Measurements from ENCODE around the gene CABLES2. TPM values are rescaled to one million over a fixed set of nuclear protein-coding genes. Genes with fewer than 3 reads are reported as not detected.

The CABLES2 gene, protein sequence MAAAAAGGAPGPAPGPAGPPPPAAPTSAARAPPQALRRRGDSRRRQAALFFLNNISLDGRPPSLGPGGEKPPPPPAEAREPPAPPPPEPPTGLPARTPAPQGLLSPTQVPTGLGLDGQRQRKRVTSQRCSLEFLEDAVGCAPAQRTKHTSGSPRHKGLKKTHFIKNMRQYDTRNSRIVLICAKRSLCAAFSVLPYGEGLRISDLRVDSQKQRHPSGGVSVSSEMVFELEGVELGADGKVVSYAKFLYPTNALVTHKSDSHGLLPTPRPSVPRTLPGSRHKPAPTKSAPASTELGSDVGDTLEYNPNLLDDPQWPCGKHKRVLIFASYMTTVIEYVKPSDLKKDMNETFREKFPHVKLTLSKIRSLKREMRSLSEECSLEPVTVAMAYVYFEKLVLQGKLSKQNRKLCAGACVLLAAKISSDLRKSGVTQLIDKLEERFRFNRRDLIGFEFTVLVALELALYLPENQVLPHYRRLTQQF
- 3.6 and 7.1 TPM in 2 replicates for total RNA-seq (2011; cell fraction: chromatin; rRNA removed; ENCODE audit: low replicate concordance)
- 3.0 and 3.3 TPM in 2 replicates for total RNA-seq (2011; cell fraction: nucleolus; rRNA removed)
- total RNA-seq (2011; cell fraction: nucleoplasm; rRNA removed): 2.5 and 3.0 TPM in 2 replicates
- total RNA-seq (2014; rRNA removed): 1.2 and 2.0 TPM in 2 replicates
- 0.93 and 1.3 TPM in 2 replicates for total RNA-seq (2014; rRNA removed; fragmentation: Illumina TruSeq; extraction: Trizol)
- 1.4 and 1.6 TPM in 2 replicates for total RNA-seq (2015; rRNA removed; fragmentation: Illumina TruSeq; extraction: Trizol)
- total RNA-seq (2021): 3.7 and 4.2 TPM in 2 replicates
- 2.2 and 2.5 TPM in 2 replicates for polyA plus RNA-seq (2011; rRNA removed)
- polyA plus RNA-seq (2011; cell fraction: cytosol; rRNA removed): 2.6 and 3.8 TPM in 2 replicates
- polyA plus RNA-seq (2011; cell fraction: nucleus; rRNA removed): 5.3 and 9.0 TPM in 2 replicates
- 3.9 and 7.7 TPM in 2 replicates for polyA plus RNA-seq (2012)
- 2.7 and 3.2 TPM in 2 replicates for polyA plus RNA-seq (2014; fragmentation: Illumina TruSeq; extraction: Trizol)
- under 1 TPM; 0.46 to 0.72 TPM for polyA plus RNA-seq (2014; fragmentation: Nextera tagmentation; extraction: Ambion mirVana)
- polyA plus RNA-seq (2014; rRNA removed): 2.1 and 2.2 TPM in 2 replicates
- 1.1 and 1.7 TPM in 2 replicates for polyA minus RNA-seq (2011; rRNA and poly(A)+ RNA removed)
- 5.1 and 5.4 TPM in 2 replicates for polyA minus RNA-seq (2011; cell fraction: cytosol; rRNA and poly(A)+ RNA removed)
- 1.6 and 1.7 TPM in 2 replicates for polyA minus RNA-seq (2011; cell fraction: nucleus; rRNA and poly(A)+ RNA removed)
- Bru-seq, nascent RNA: percentile 41 among the genes with signal in this experiment
- percentile 41 among the genes with signal in this experiment for BruChase-seq, experiment 1, labeled RNA remaining after a 2-hour chase
- BruChase-seq, experiment 2, labeled RNA remaining after a 6-hour chase: percentile 45 among the genes with signal in this experiment
- long read RNA-seq, experiment 1, transcript CABLES2-201 (10 exons, 3,785 nt): major isoform, 8 of 15 reads
- long read RNA-seq, experiment 1, partial matches to known transcripts: 2 of 15 reads
- long read RNA-seq, experiment 1, other reads (novel, unspliced or antisense): 5 of 15 reads
- long read RNA-seq, experiment 2, transcript CABLES2-201 (10 exons, 3,785 nt): major isoform, 5 of 8 reads
- long read RNA-seq, experiment 2, partial matches to known transcripts: 0 of 8 reads
- long read RNA-seq, experiment 2, other reads (novel, unspliced or antisense): 3 of 8 reads
- long read RNA-seq, experiment 3, partial matches to known transcripts: 0 of 1 reads
- long read RNA-seq, experiment 3, other reads (novel, unspliced or antisense): 1 of 1 reads

GRCh38 chr20:62407221-62407992 lies at the start of gene CABLES2:
Gene CABLES2, minus strand, starts transcription at chr20:62407285. Its CDS starts 9 bp downstream, at chr20:62407276.
- DNase-seq (ENCODE audit: extremely low read depth in 1 of 4, low spot score in 3 of 4): peak; percentile 95 to 96 (median 96)
- Histone ChIP-seq H3K4me3 (peak within 1 kb of the TSS; percentile 58), H3K4me2 (ENCODE audit: insufficient read depth, low read length) (peak within 1 kb of the TSS; percentile 89), H3K9ac (ENCODE audit: insufficient read depth in 1 of 2, low read depth in 2 of 2, low read length in 2 of 2) (peak within 1 kb of the TSS; percentile 65 to 95), H3K9me1 (ENCODE audit: control insufficient read depth, insufficient read depth, low read length) (peaks cover 4% of the 10 kb centered on the region), H4K20me1 (replicated peaks; ENCODE audit: control insufficient read depth, insufficient read depth, low read length) (0 out of 2 replicates have a peak, but pooled peaks cover 8% of the 10 kb centered on the region), H3K4me1 (replicated peaks in 1 of 2; ENCODE audit: control insufficient read depth in 2 of 2, insufficient read depth in 2 of 2, low read length in 2 of 2) (peaks cover 17 to 88% of the 10 kb centered on the region in 2 experiments), H3K9me3 (replicated peaks; ENCODE audit: control insufficient read depth, insufficient read depth, low read depth, low read length) (no peaks in the 10 kb centered on the region), H2AFZ (ENCODE audit: low read depth, low read length) (peak within 1 kb of the TSS; percentile 99), H3K27me3 (ENCODE audit: control insufficient read depth in 2 of 2, insufficient read depth in 2 of 2, low read length in 2 of 2) (no peaks in the 10 kb centered on the region), H3K79me2 (ENCODE audit: control insufficient read depth, insufficient read depth, low read length) (peaks cover 14% of the 10 kb centered on the region), H3K36me3 (ENCODE audit: control insufficient read depth, insufficient read depth, low read length) (peaks cover 9% of the 10 kb centered on the region; the same call in 1 of the 3 replicates), H3K27ac (ENCODE audit: extremely low read depth, low read depth, low read length) (peak within 1 kb of the TSS; percentile 65)
- POLR2A ChIA-PET: interaction anchor here (0.5 to 1.0 kb wide), 5 partner anchors 16 to 191 kb away, joined by 3 read pairs; partner anchors contain the start of gene RPS21
- peak; percentile 94 for ATAC-seq
- WGBS (ENCODE audit: insufficient coverage, low coverage, missing lambda C conversion rate): 4% methylated on average over 19 of the region's 73 CpGs
- peak; percentile 92 for FAIRE-seq
- in situ Hi-C loops (cut with MboI): no loop called here
- BruUV-seq (replicated peaks): no TSS peak
- CTCF ChIA-PET (ENCODE audit: low intra/inter-chr PET ratio): interaction anchor here (0.6 kb wide), 1 partner anchor 108 kb away, joined by 3 read pairs; no protein-coding TSS in a partner anchor
- intact Hi-C loops (cut with micrococcal nuclease): loop anchor here (5.0 kb wide), 1 partner anchor 80 kb away; no protein-coding TSS in a partner anchor
- TF ChIP-seq TAF1 (IDR thresholded peaks at IDR 0.05; ENCODE audit: control insufficient read depth, extremely low read depth, insufficient read depth, low read length, severe bottlenecking) (peak; percentile 67), SMARCE1 (IDR thresholded peaks at IDR 0.05) (peak; percentile 75), SPI1 (IDR thresholded peaks at IDR 0.05; ENCODE audit: borderline replicate concordance, low read depth, low read length) (0 out of 2 replicates have a peak, but pooled peaks have one; percentile 16), SMAD4 (CRISPR knock-in tag; conservative IDR thresholded peaks at IDR 0.05) (peak; percentile 86), ZNF121 (CRISPR knock-in tag; conservative IDR thresholded peaks at IDR 0.05) (no peak), NFE2 (IDR thresholded peaks at IDR 0.05; ENCODE audit: low read depth) (no peak), BCOR (IDR thresholded peaks at IDR 0.05) (peak; percentile 94), ZNF140 (CRISPR knock-in tag; IDR thresholded peaks at IDR 0.05) (no peak), ZNF431 (CRISPR knock-in tag; IDR thresholded peaks at IDR 0.05) (0 out of 2 replicates have a peak, but pooled peaks have one; percentile 51), RBFOX2 (IDR thresholded peaks at IDR 0.05; ENCODE audit: low read depth, low read length) (peak; percentile 69), MXI1 (IDR thresholded peaks at IDR 0.05; ENCODE audit: low read depth, low read length) (0 out of 2 replicates have a peak, but pooled peaks have one; percentile 3), CREB3L1 (IDR thresholded peaks at IDR 0.05; ENCODE audit: borderline replicate concordance, low read depth) (peak; percentile 71; the same call in 1 of the 2 replicates)
- TF ChIP-seq, protein P1, sequence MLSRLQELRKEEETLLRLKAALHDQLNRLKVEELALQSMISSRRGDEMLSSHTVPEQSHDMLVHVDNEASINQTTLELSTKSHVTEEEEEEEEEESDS (CRISPR knock-in tag; IDR thresholded peaks at IDR 0.05): no peak

Data from K562 (cell line).